ENCODE data around the gene LYSMD2.

DNA sequence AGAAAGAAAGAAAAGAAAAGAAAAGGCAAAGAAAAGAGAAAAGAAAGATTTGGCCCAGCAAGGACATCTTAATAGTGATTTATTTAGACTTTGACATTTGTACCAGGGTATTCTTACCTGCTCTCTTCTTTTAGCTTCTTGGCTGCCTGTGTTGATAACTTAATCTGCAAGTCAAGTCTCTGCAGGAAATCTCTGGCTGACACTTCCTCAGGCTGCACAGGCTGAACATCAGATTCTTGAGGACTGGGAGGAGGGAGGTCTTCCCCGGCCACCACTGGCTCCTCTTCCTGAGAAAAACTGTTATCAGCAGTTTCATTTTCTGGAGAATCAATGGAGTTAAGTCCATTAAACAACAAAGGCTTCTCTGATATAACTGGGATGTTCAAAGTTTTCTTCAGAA, 12.8 kb downstream of the LYSMD2 start:
- TF ChIP-seq, protein P1, sequence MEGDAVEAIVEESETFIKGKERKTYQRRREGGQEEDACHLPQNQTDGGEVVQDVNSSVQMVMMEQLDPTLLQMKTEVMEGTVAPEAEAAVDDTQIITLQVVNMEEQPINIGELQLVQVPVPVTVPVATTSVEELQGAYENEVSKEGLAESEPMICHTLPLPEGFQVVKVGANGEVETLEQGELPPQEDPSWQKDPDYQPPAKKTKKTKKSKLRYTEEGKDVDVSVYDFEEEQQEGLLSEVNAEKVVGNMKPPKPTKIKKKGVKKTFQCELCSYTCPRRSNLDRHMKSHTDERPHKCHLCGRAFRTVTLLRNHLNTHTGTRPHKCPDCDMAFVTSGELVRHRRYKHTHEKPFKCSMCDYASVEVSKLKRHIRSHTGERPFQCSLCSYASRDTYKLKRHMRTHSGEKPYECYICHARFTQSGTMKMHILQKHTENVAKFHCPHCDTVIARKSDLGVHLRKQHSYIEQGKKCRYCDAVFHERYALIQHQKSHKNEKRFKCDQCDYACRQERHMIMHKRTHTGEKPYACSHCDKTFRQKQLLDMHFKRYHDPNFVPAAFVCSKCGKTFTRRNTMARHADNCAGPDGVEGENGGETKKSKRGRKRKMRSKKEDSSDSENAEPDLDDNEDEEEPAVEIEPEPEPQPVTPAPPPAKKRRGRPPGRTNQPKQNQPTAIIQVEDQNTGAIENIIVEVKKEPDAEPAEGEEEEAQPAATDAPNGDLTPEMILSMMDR (IDR thresholded peaks at IDR 0.05; ENCODE audit: low read depth, low read length, poor library complexity, severe bottlenecking), result no peak
- no peak for TF ChIP-seq EZH2phosphoT487 (IDR thresholded peaks at IDR 0.05; ENCODE audit: borderline replicate concordance, low read length)

Data from DOHH2 (cell line).